T-helper 2 cell treated with Interferon-gamma antibody and Interleukin-4, amounts not matched to agents 5 μg/mL and 100 μg/mL, for 36 hours (primary cell): ENCODE data around the gene TBC1D30.

Experiments
- DNase-seq: peaks from one replicate; pipeline ENCODE4 v3.0.0; 2021; ENCODE audit warnings: low spot score
- H3K27ac Mint-ChIP-seq: one replicate; pipeline ENCODE4 v1.8.0; 2021; ENCODE audit warnings: mild to moderate bottlenecking, mixed read lengths
- H3K27me3 Mint-ChIP-seq: one replicate; pipeline ENCODE4 v1.8.0; 2021; ENCODE audit warnings: low read depth, mixed read lengths
- H3K36me3 Mint-ChIP-seq: one replicate; pipeline ENCODE4 v1.8.0; 2021; ENCODE audit warnings: low read depth, mixed read lengths
- H3K4me1 Mint-ChIP-seq: one replicate; pipeline ENCODE4 v1.8.0; 2021; ENCODE audit warnings: low read depth, mixed read lengths
- H3K4me3 Mint-ChIP-seq: one replicate; pipeline ENCODE4 v1.8.0; 2022; ENCODE audit warnings: mild to moderate bottlenecking, moderate library complexity, mixed read lengths
- H3K9me3 Mint-ChIP-seq: one replicate; pipeline ENCODE4 v1.8.0; 2021; ENCODE audit warnings: mixed read lengths

The TBC1D30 gene

DNA sequence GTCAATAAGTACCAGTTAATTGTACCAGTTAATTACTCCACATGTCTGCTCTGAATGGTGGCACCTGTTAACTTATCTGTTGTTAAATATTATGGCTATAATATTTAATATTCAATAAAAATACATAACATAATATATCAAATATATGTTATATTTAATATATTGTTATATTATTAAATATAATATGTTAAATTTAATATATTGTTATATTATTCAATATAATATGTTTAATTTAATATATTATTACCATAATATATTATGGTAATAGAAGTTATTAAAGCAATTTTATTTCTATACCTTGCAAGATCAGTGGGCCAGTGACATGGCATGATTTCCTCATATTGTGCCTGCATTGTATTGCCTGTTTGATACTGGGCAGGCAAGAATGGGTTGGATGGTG, 98.4 kb downstream of the TBC1D30 start:
- H3K9me3 Mint-ChIP-seq = no peaks in the 10 kb centered on the region
- H3K27ac Mint-ChIP-seq = no peak overlapping the region
- H3K36me3 Mint-ChIP-seq = no peaks in the 10 kb centered on the region
- DNase-seq = no peak
- no peak overlapping the region for H3K4me3 Mint-ChIP-seq
- peaks cover 7% of the 10 kb centered on the region for H3K27me3 Mint-ChIP-seq
- no peaks in the 10 kb centered on the region for H3K4me1 Mint-ChIP-seq

DNA sequence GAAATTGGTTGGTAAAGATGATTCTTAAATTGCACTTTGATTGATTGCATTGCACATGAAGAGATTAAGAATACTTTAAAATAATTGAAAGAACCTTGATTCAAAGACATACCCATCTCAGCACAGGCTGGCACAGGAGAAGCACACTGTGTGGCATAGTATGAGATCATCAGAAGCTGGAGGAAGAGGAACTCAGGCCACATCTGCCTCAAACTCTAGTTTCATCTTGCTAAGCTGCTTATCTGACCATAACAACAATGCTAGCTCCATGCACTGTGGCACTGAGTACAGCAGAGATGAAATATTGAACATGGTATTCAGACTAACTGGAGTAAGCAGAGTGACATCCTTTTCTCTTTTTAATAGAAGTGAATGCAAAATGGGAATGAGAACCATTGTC, 99.1 kb downstream of the TBC1D30 start:
- no peaks in the 10 kb centered on the region for H3K9me3 Mint-ChIP-seq
- H3K27me3 Mint-ChIP-seq = peaks cover 14% of the 10 kb centered on the region
- H3K36me3 Mint-ChIP-seq = no peaks in the 10 kb centered on the region
- H3K27ac Mint-ChIP-seq = no peak overlapping the region
- no peak overlapping the region for H3K4me3 Mint-ChIP-seq
- no peak for DNase-seq
- H3K4me1 Mint-ChIP-seq = no peaks in the 10 kb centered on the region
